ENCODE measurements around the gene TMEM163.

- TF ChIP-seq, protein P1, sequence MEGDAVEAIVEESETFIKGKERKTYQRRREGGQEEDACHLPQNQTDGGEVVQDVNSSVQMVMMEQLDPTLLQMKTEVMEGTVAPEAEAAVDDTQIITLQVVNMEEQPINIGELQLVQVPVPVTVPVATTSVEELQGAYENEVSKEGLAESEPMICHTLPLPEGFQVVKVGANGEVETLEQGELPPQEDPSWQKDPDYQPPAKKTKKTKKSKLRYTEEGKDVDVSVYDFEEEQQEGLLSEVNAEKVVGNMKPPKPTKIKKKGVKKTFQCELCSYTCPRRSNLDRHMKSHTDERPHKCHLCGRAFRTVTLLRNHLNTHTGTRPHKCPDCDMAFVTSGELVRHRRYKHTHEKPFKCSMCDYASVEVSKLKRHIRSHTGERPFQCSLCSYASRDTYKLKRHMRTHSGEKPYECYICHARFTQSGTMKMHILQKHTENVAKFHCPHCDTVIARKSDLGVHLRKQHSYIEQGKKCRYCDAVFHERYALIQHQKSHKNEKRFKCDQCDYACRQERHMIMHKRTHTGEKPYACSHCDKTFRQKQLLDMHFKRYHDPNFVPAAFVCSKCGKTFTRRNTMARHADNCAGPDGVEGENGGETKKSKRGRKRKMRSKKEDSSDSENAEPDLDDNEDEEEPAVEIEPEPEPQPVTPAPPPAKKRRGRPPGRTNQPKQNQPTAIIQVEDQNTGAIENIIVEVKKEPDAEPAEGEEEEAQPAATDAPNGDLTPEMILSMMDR (IDR thresholded peaks at IDR 0.05; ENCODE audit: low read depth, low read length, poor library complexity, severe bottlenecking) = no peak
- no peak for TF ChIP-seq EZH2phosphoT487 (IDR thresholded peaks at IDR 0.05; ENCODE audit: borderline replicate concordance, low read length)
Measured at GRCh38 chr2:134408386-134408785, 310.4 kb downstream of the TMEM163 start.

All from DOHH2 (cell line).